Measurements from ENCODE around the gene DRAM2.

DNA sequence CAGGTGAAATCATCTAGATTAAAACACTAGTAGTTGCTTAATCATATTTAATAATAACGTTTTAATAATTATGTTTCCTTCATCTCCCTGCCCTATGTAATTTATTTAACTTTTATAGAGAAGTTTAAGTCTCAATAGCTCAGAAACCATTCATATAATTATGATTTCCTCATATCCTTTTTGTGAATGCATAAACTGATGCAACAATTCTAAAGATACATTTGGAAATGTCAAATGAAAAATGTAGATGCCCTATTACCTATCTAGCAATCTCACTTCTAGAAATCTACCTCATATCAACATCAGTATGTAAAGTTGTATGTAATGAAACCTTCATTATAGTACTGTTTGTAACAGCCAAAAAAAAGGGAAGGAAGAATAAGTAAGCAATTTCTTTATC lies 10.5 kb downstream of the DRAM2 start:
- TF ChIP-seq GATA2 (IDR thresholded peaks at IDR 0.05; ENCODE audit: low read depth, low read length), result no peak
- TF ChIP-seq GATA3 (IDR thresholded peaks at IDR 0.05; ENCODE audit: low read depth, low read length), result no peak
